A549 (cell line): ENCODE results near the gene MVD.

Experiments
- CTCF ChIP-seq: fragments of >200 bp; sonication (Bioruptor Twin); formaldehyde crosslinking; IDR thresholded peaks from 3 replicates; pipeline ENCODE4 v1.5.1; 2016
- HES2 ChIP-seq: fragments of >200 bp; sonication (Bioruptor Twin); formaldehyde crosslinking; IDR thresholded peaks from 2 replicates; pipeline ENCODE4 v1.6.1; 2016
- PBX3 ChIP-seq: IDR thresholded peaks from 2 replicates; pipeline ENCODE4 v1.6.1; 2012
- POLR2AphosphoS2 ChIP-seq: conservative IDR thresholded peaks from 2 replicates; pipeline ENCODE4 v1.6.1; 2012; ENCODE audit warnings: low read length, improper control_type of control experiment, inconsistent platforms

GRCh38 chr16:88691129-88691813 is 28.4 kb upstream of the MVD start:
- TF ChIP-seq CTCF: no peak
- TF ChIP-seq HES2: no peak
- no peak for TF ChIP-seq PBX3
- no peak for TF ChIP-seq POLR2AphosphoS2
